ENCODE data around the gene DUSP22.

DUSP22 gene

DNA sequence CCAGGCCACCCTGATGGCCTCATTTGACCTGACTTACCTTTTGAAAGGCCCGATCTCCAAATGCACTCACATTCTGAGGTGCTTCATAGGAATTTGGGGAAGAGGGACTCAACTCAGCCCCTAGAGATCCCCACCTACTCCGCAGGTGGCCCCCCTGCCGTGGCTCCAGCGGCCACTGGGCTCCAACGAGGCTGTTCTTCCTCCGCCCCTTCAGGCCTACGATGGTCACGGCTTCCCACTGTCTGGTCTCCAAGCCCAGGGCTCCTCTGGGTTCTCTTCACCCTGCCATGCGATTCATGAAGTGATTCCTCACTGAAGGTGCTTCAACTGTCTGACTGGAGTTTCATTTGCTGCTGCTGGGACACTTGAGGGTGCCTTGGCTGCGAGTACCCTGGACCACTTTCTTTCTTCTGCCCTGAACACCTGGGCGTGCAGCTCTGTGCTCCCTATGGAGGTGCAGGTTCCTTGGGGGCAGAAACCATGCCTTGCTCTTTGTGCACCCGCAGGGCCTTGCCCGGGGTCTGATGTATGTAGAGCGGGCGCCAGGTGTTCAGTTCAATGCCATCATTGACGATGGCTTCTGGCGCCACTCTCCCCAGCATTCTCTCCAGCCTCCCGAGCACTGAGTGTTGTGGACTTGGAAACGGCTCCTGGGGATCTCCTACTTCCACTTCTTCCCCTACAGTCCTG lies 10.0 kb upstream of the DUSP22 start:
- TF ChIP-seq EZH2phosphoT487 (IDR thresholded peaks at IDR 0.05; ENCODE audit: low read length) (no peak), EZH2 (optimal IDR thresholded peaks at IDR 0.05; ENCODE audit: low read depth, low read length) (no peak)
- TF ChIP-seq, protein P1, sequence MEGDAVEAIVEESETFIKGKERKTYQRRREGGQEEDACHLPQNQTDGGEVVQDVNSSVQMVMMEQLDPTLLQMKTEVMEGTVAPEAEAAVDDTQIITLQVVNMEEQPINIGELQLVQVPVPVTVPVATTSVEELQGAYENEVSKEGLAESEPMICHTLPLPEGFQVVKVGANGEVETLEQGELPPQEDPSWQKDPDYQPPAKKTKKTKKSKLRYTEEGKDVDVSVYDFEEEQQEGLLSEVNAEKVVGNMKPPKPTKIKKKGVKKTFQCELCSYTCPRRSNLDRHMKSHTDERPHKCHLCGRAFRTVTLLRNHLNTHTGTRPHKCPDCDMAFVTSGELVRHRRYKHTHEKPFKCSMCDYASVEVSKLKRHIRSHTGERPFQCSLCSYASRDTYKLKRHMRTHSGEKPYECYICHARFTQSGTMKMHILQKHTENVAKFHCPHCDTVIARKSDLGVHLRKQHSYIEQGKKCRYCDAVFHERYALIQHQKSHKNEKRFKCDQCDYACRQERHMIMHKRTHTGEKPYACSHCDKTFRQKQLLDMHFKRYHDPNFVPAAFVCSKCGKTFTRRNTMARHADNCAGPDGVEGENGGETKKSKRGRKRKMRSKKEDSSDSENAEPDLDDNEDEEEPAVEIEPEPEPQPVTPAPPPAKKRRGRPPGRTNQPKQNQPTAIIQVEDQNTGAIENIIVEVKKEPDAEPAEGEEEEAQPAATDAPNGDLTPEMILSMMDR (IDR thresholded peaks at IDR 0.05; ENCODE audit: low read length) = no peak
- Histone ChIP-seq H3K79me2 (ENCODE audit: low read length) (no peaks in the 10 kb centered on the region), H4K20me1 (ENCODE audit: insufficient read depth, low read length) (no peaks in the 10 kb centered on the region), H3K9ac (ENCODE audit: low read length) (no peak overlapping the region), H3K36me3 (replicated peaks; ENCODE audit: insufficient read depth, low read length) (no peaks in the 10 kb centered on the region), H2AFZ (ENCODE audit: low read length) (no peak overlapping the region), H3K9me2 (replicated peaks; ENCODE audit: insufficient read depth, low read length) (no peaks in the 10 kb centered on the region), H3K9me3 (replicated peaks; ENCODE audit: insufficient read depth, low read length) (no peaks in the 10 kb centered on the region), H3F3A (ENCODE audit: insufficient read depth, low read length) (no peaks in the 10 kb centered on the region), H3K27ac (ENCODE audit: low read length) (no peak overlapping the region), H3K27me3 (replicated peaks; ENCODE audit: insufficient read depth, low read length) (no peaks in the 10 kb centered on the region), H3K4me1 (ENCODE audit: low read length) (no peaks in the 10 kb centered on the region), H3K4me3 (ENCODE audit: low read length) (no peak overlapping the region), H3K4me2 (ENCODE audit: low read depth, low read length) (no peak overlapping the region)
- no peak for DNase-seq

DNA sequence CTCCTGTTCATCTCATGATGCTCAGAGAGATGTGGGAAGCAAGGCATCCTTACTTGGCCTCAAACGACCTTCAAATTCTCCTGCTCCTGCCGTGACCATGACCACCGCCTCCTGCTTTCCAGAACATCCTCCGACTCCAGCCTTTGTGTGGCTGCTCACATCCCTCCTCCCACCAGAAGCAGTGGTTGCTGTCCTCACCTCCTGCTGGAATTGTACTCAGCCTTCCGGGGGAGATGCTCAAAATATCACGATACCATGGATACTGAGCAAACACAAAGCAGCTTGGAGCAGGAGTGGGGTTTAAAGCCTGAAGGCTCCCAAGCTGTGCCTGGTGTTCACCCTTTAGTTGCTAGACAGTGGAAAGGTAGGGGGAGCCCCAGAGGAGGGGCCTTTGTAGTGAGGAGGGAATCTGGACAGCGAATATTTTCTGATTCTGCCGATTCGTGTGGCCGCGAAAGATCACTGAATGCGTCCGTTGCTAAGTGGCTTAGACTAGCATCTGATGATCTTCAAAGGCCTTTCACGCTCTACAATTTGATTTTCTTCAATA lies 9.3 kb upstream of the DUSP22 start:
- Histone ChIP-seq H3K9me3 (replicated peaks; ENCODE audit: insufficient read depth, low read length) (no peaks in the 10 kb centered on the region), H3K27me3 (replicated peaks; ENCODE audit: insufficient read depth, low read length) (no peaks in the 10 kb centered on the region), H2AFZ (ENCODE audit: low read length) (no peak overlapping the region), H4K20me1 (ENCODE audit: insufficient read depth, low read length) (no peaks in the 10 kb centered on the region), H3F3A (ENCODE audit: insufficient read depth, low read length) (no peaks in the 10 kb centered on the region), H3K27ac (ENCODE audit: low read length) (no peak overlapping the region), H3K79me2 (ENCODE audit: low read length) (no peaks in the 10 kb centered on the region), H3K4me2 (ENCODE audit: low read depth, low read length) (no peak overlapping the region), H3K36me3 (replicated peaks; ENCODE audit: insufficient read depth, low read length) (no peaks in the 10 kb centered on the region), H3K4me3 (ENCODE audit: low read length) (no peak overlapping the region), H3K4me1 (ENCODE audit: low read length) (no peaks in the 10 kb centered on the region), H3K9me2 (replicated peaks; ENCODE audit: insufficient read depth, low read length) (no peaks in the 10 kb centered on the region), H3K9ac (ENCODE audit: low read length) (no peak overlapping the region)
- DNase-seq = no peak
- TF ChIP-seq EZH2 (optimal IDR thresholded peaks at IDR 0.05; ENCODE audit: low read depth, low read length) (no peak), EZH2phosphoT487 (IDR thresholded peaks at IDR 0.05; ENCODE audit: low read length) (no peak)
- TF ChIP-seq, protein P1 (IDR thresholded peaks at IDR 0.05; ENCODE audit: low read length) = no peak

DNA sequence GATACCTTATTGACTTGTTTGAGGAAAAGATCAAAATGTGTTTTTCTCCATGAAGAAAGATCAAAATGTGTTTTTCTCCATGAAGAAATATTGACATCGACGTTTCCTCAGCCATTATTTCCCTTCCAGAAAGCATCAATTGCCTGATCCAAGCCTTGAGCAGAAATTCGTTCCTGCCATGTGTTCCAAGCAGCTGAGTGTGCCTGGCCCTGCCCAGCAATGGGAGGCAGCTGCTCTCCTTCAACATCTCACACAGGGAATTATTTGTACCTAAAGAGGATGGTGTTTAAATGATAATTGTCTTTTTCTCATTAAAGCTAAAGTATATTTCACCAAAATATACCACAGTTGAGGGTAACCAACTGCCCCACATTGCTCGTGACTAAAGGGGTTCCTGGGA lies 7.8 kb upstream of the DUSP22 start:
- H3K27ac ChIP-seq (ENCODE audit: low read length) = no peak overlapping the region
- H3K9me2 ChIP-seq (replicated peaks; ENCODE audit: insufficient read depth, low read length) = no peaks in the 10 kb centered on the region
- no peaks in the 10 kb centered on the region for H4K20me1 ChIP-seq (ENCODE audit: insufficient read depth, low read length)
- no peaks in the 10 kb centered on the region for H3K9me3 ChIP-seq (replicated peaks; ENCODE audit: insufficient read depth, low read length)
- H3K79me2 ChIP-seq (ENCODE audit: low read length) = no peaks in the 10 kb centered on the region
- no peak overlapping the region for H3K9ac ChIP-seq (ENCODE audit: low read length)
- H3K36me3 ChIP-seq (replicated peaks; ENCODE audit: insufficient read depth, low read length) = no peaks in the 10 kb centered on the region
- H2AFZ ChIP-seq (ENCODE audit: low read length) = no peak overlapping the region
- H3K4me3 ChIP-seq (ENCODE audit: low read length) = no peak overlapping the region
- 0 out of 2 replicates have a peak, but pooled peaks cover 5% of the 10 kb centered on the region for H3F3A ChIP-seq (ENCODE audit: insufficient read depth, low read length)
- H3K4me2 ChIP-seq (ENCODE audit: low read depth, low read length) = no peak overlapping the region
- no peaks in the 10 kb centered on the region for H3K27me3 ChIP-seq (replicated peaks; ENCODE audit: insufficient read depth, low read length)
- H3K4me1 ChIP-seq (ENCODE audit: low read length) = no peaks in the 10 kb centered on the region
- DNase-seq = no peak
- TF ChIP-seq EZH2phosphoT487 (IDR thresholded peaks at IDR 0.05; ENCODE audit: low read length) (no peak), EZH2 (optimal IDR thresholded peaks at IDR 0.05; ENCODE audit: low read depth, low read length) (no peak)
- TF ChIP-seq, protein P1 (IDR thresholded peaks at IDR 0.05; ENCODE audit: low read length) = no peak
